BLaER1 treated with 17β-estradiol and CSF1 and Interleukin-3, amounts not matched to agents 10 nM and 100 nM (cell line): ENCODE measurements around the gene ATXN1.
"Not testable (repeated sequence)": the region's sequence is repeated elsewhere in the genome, so short reads cannot be mapped to it uniquely, and the experiment has no call there.

ENCODE experiments used
- H3K27ac ChIP-seq, 11 experiments: shearing (Covaris generic); formaldehyde crosslinking; 2 replicates each; pipeline ENCODE4 v1.8.1; 2022
- H3K27me3 ChIP-seq, 11 experiments: shearing (Covaris generic); formaldehyde crosslinking; 2 replicates each; pipeline ENCODE4 v1.8.1; 2022
- H3K36me3 ChIP-seq, 11 experiments: shearing (Covaris generic); formaldehyde crosslinking; 2 replicates each; pipeline ENCODE4 v1.8.1; 2022
- H3K4me1 ChIP-seq, 10 experiments: shearing (Covaris generic); formaldehyde crosslinking; 2 replicates each; pipeline ENCODE4 v1.8.1; 2022
- H3K4me2 ChIP-seq, 11 experiments: shearing (Covaris generic); formaldehyde crosslinking; 2 replicates each; pipeline ENCODE4 v1.8.1; 2022
- H3K4me3 ChIP-seq, 10 experiments: shearing (Covaris generic); formaldehyde crosslinking; 2 replicates each; pipeline ENCODE4 v1.8.1; 2022
- H3K9ac ChIP-seq, 11 experiments: shearing (Covaris generic); formaldehyde crosslinking; 2 replicates each; pipeline ENCODE4 v1.8.1; 2022
- H3K9me3 ChIP-seq, 11 experiments: shearing (Covaris generic); formaldehyde crosslinking; replicated peaks in 1 of 11; 2 replicates each; pipeline ENCODE4 v1.8.1; 2022
- H4K20me1 ChIP-seq, 11 experiments: shearing (Covaris generic); formaldehyde crosslinking; 2 replicates each; pipeline ENCODE4 v1.8.1; 2022
- Cebpa-rat ChIP-seq, 11 experiments: shearing (Covaris generic); IDR thresholded peaks; 2 replicates each; pipeline ENCODE4 v1.8.1; 2022

ATXN1 gene

GRCh38 chr6:16785496-16785895, 24.2 kb upstream of the ATXN1 start:
- Histone ChIP-seq H4K20me1 (no peaks in the 10 kb centered on the region), H3K9me3 (peaks cover 0 to 30% (median 16%) of the 10 kb centered on the region in 11 experiments; a peak in 15 of 22 replicates), H3K4me3 (no peak overlapping the region), H3K9ac (no peak overlapping the region), H3K27ac (no peak overlapping the region), H3K4me2 (no peak overlapping the region), H3K4me1 (no peaks in the 10 kb centered on the region), H3K27me3 (no peaks in the 10 kb centered on the region), H3K36me3 (no peaks in the 10 kb centered on the region)
- TF ChIP-seq Cebpa-rat (IDR thresholded peaks at IDR 0.05), result no peak

- not testable (repeated sequence) for H3K36me3 ChIP-seq, H3K27ac ChIP-seq, H3K9ac ChIP-seq, H4K20me1 ChIP-seq, H3K4me2 ChIP-seq, H3K4me1 ChIP-seq, H3K4me3 ChIP-seq, H3K27me3 ChIP-seq
- peaks cover 0 to 24% (median 15%) of the 10 kb centered on the region in 11 experiments; a peak in 15 of 22 replicates for H3K9me3 ChIP-seq
Observed at GRCh38 chr6:16784957-16785356, 23.7 kb upstream of the ATXN1 start.

- no peak for TF ChIP-seq Cebpa-rat (IDR thresholded peaks at IDR 0.05)
- Histone ChIP-seq H3K36me3 (no peaks in the 10 kb centered on the region), H3K9me3 (peaks cover 0 to 18% (median 9%) of the 10 kb centered on the region in 11 experiments; a peak in 15 of 22 replicates), H3K4me2 (no peak overlapping the region), H3K4me3 (no peak overlapping the region), H3K27me3 (no peaks in the 10 kb centered on the region), H4K20me1 (no peaks in the 10 kb centered on the region), H3K27ac (no peak overlapping the region), H3K9ac (no peak overlapping the region), H3K4me1 (no peaks in the 10 kb centered on the region)
Observed at GRCh38 chr6:16783952-16784565, 22.8 kb upstream of the ATXN1 start.

GRCh38 chr6:16783509-16783908, 22.2 kb upstream of the ATXN1 start:
- Histone ChIP-seq H3K27me3 (no peaks in the 10 kb centered on the region), H4K20me1 (no peaks in the 10 kb centered on the region), H3K4me1 (no peaks in the 10 kb centered on the region), H3K4me2 (no peak overlapping the region), H3K4me3 (no peak overlapping the region), H3K36me3 (no peaks in the 10 kb centered on the region), H3K9ac (no peak overlapping the region), H3K27ac (no peak overlapping the region), H3K9me3 (peaks cover 0 to 13% (median 5%) of the 10 kb centered on the region in 11 experiments; a peak in 10 of 22 replicates)
- no peak for TF ChIP-seq Cebpa-rat (IDR thresholded peaks at IDR 0.05)

- no peak for TF ChIP-seq Cebpa-rat (IDR thresholded peaks at IDR 0.05)
- Histone ChIP-seq H3K27me3 (no peaks in the 10 kb centered on the region), H3K4me1 (no peaks in the 10 kb centered on the region), H3K9ac (no peak overlapping the region), H3K4me2 (no peak overlapping the region), H3K9me3 (peaks cover 0 to 11% (median 7%) of the 10 kb centered on the region in 11 experiments; a peak in 11 of 22 replicates), H3K27ac (no peak overlapping the region), H3K36me3 (no peaks in the 10 kb centered on the region), H3K4me3 (no peak overlapping the region), H4K20me1 (no peaks in the 10 kb centered on the region)
Observed at GRCh38 chr6:16782278-16782677, 21.0 kb upstream of the ATXN1 start.

- Histone ChIP-seq H3K4me1 (no peaks in the 10 kb centered on the region), H3K27me3 (no peaks in the 10 kb centered on the region), H3K4me3 (no peak overlapping the region), H3K9ac (no peak overlapping the region), H3K36me3 (no peaks in the 10 kb centered on the region), H3K9me3 (peaks cover 0 to 11% (median 7%) of the 10 kb centered on the region in 11 experiments; a peak in 11 of 22 replicates), H4K20me1 (no peaks in the 10 kb centered on the region), H3K4me2 (no peak overlapping the region), H3K27ac (no peak overlapping the region)
- TF ChIP-seq Cebpa-rat (IDR thresholded peaks at IDR 0.05), result no peak
Observed at GRCh38 chr6:16781348-16782169, 20.3 kb upstream of the ATXN1 start.

- Histone ChIP-seq H3K4me2 (no peak overlapping the region), H3K9ac (no peak overlapping the region), H3K27me3 (no peaks in the 10 kb centered on the region), H3K27ac (no peak overlapping the region), H3K36me3 (no peaks in the 10 kb centered on the region), H3K4me3 (no peak overlapping the region), H3K9me3 (peaks cover 0 to 7% (median 0%) of the 10 kb centered on the region in 11 experiments; a peak in 4 of 22 replicates), H4K20me1 (no peaks in the 10 kb centered on the region), H3K4me1 (peaks cover 1 to 5% (median 4%) of the 10 kb centered on the region in 10 experiments)
- no peak for TF ChIP-seq Cebpa-rat (IDR thresholded peaks at IDR 0.05)
Observed at GRCh38 chr6:16778521-16778920, 17.3 kb upstream of the ATXN1 start.

GRCh38 chr6:16777794-16778193, 16.5 kb upstream of the ATXN1 start:
- Histone ChIP-seq H3K36me3 (no peaks in the 10 kb centered on the region), H3K4me1 (peaks cover 9 to 13% (median 11%) of the 10 kb centered on the region in 10 experiments), H3K4me2 (no peak overlapping the region), H4K20me1 (no peaks in the 10 kb centered on the region), H3K27me3 (no peaks in the 10 kb centered on the region), H3K4me3 (no peak overlapping the region), H3K9me3 (peaks cover 0 to 7% (median 0%) of the 10 kb centered on the region in 11 experiments; a peak in 4 of 22 replicates), H3K27ac (no peak overlapping the region), H3K9ac (no peak overlapping the region)
- TF ChIP-seq Cebpa-rat (IDR thresholded peaks at IDR 0.05), result no peak

GRCh38 chr6:16776394-16777017, 15.2 kb upstream of the ATXN1 start:
- Histone ChIP-seq H3K27ac (no peak overlapping the region), H3K9ac (no peak overlapping the region), H3K9me3 (peaks cover 0 to 7% (median 0%) of the 10 kb centered on the region in 11 experiments; a peak in 4 of 22 replicates), H3K4me2 (no peak overlapping the region), H3K4me1 (peaks cover 10 to 15% (median 13%) of the 10 kb centered on the region in 10 experiments), H3K27me3 (no peaks in the 10 kb centered on the region), H3K4me3 (no peak overlapping the region), H3K36me3 (no peaks in the 10 kb centered on the region), H4K20me1 (no peaks in the 10 kb centered on the region)
- no peak for TF ChIP-seq Cebpa-rat (IDR thresholded peaks at IDR 0.05)
